ENCODE measurements around the gene KRTAP10-2.

- TF ChIP-seq, protein P1, sequence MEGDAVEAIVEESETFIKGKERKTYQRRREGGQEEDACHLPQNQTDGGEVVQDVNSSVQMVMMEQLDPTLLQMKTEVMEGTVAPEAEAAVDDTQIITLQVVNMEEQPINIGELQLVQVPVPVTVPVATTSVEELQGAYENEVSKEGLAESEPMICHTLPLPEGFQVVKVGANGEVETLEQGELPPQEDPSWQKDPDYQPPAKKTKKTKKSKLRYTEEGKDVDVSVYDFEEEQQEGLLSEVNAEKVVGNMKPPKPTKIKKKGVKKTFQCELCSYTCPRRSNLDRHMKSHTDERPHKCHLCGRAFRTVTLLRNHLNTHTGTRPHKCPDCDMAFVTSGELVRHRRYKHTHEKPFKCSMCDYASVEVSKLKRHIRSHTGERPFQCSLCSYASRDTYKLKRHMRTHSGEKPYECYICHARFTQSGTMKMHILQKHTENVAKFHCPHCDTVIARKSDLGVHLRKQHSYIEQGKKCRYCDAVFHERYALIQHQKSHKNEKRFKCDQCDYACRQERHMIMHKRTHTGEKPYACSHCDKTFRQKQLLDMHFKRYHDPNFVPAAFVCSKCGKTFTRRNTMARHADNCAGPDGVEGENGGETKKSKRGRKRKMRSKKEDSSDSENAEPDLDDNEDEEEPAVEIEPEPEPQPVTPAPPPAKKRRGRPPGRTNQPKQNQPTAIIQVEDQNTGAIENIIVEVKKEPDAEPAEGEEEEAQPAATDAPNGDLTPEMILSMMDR (conservative IDR thresholded peaks at IDR 0.05; ENCODE audit: low read depth in 2 of 2) = no peak
- TF ChIP-seq EZH2 (IDR thresholded peaks at IDR 0.05; ENCODE audit: low read depth, unreplicated experiment) = no peak
- TF ChIP-seq, protein P2, sequence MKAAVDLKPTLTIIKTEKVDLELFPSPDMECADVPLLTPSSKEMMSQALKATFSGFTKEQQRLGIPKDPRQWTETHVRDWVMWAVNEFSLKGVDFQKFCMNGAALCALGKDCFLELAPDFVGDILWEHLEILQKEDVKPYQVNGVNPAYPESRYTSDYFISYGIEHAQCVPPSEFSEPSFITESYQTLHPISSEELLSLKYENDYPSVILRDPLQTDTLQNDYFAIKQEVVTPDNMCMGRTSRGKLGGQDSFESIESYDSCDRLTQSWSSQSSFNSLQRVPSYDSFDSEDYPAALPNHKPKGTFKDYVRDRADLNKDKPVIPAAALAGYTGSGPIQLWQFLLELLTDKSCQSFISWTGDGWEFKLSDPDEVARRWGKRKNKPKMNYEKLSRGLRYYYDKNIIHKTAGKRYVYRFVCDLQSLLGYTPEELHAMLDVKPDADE (IDR thresholded peaks at IDR 0.05) = no peak
- TF ChIP-seq JUNB (IDR thresholded peaks at IDR 0.05; ENCODE audit: unreplicated experiment) = no peak
- TF ChIP-seq REST (IDR thresholded peaks at IDR 0.05; ENCODE audit: unreplicated experiment) = no peak
- no peak for TF ChIP-seq EZH2phosphoT487 (IDR thresholded peaks at IDR 0.05; ENCODE audit: unreplicated experiment)
- TF ChIP-seq NANOG (IDR thresholded peaks at IDR 0.05; ENCODE audit: borderline replicate concordance) = no peak
- TF ChIP-seq STAT1 (IDR thresholded peaks at IDR 0.05; ENCODE audit: unreplicated experiment) = no peak
Measured at GRCh38 chr21:44550807-44551206, 498 bp downstream of the KRTAP10-2 start.

Measured in GM23338 (cell line).